Activated T-cell treated with anti-CD3 and anti-CD28 coated beads, Interleukin-2, amount 50 U/mL, for 72 hours (primary cell): ENCODE results near the gene SLC26A11. TPM values are rescaled to one million over a fixed set of nuclear protein-coding genes. Genes with fewer than 3 reads are reported as not detected.
"Not testable (repeated sequence)": the region's sequence is repeated elsewhere in the genome, so short reads cannot be mapped to it uniquely, and the experiment has no call there.

Experiments used
- ATAC-seq, 2 donors: fragments of 150-1000 bp; cut with Tn5 transposase; replicated peaks in 1 of 2; 2 replicates each; pipeline ENCODE4 v1.10.0; 2021; ENCODE audit warnings: moderate library complexity in 2 of 2, mild to moderate bottlenecking in 1 of 2
- DNase-seq, 2 donors: peaks; one replicate each; pipeline ENCODE4 v3.0.0; 2021 to 2022; ENCODE audit warnings: mixed read lengths in 1 of 2
- H3K27ac Mint-ChIP-seq: one replicate; pipeline ENCODE4 v1.8.0; 2022; ENCODE audit warnings: mild to moderate bottlenecking, moderate library complexity, mixed read lengths
- H3K27me3 Mint-ChIP-seq: one replicate; pipeline ENCODE4 v1.8.0; 2022; ENCODE audit warnings: low read depth, mixed read lengths
- H3K36me3 Mint-ChIP-seq, 2 donors: one replicate each; pipeline ENCODE4 v1.8.0; 2022; ENCODE audit warnings: mixed read lengths in 2 of 2, mild to moderate bottlenecking in 1 of 2; ENCODE audit not compliant: insufficient read depth in 2 of 2
- H3K4me1 Mint-ChIP-seq: one replicate; pipeline ENCODE4 v1.8.0; 2022; ENCODE audit warnings: low read depth, mixed read lengths
- H3K4me3 Mint-ChIP-seq, 2 donors: one replicate each; pipeline ENCODE4 v1.8.0; 2022; ENCODE audit warnings: mild to moderate bottlenecking in 2 of 2, mixed read lengths in 2 of 2, moderate library complexity in 2 of 2
- H3K9me3 Mint-ChIP-seq, 2 donors: one replicate each; pipeline ENCODE4 v1.8.0; 2022; ENCODE audit warnings: mixed read lengths in 2 of 2
- total RNA-seq, 2 donors: library from RNA; stranded (reverse); gene quantifications; one replicate each; pipeline ENCODE4 v1.2.3, GENCODE V29; 2022

Gene SLC26A11
- total RNA-seq, 2 donors from 2014 or later = 25.9 to 28.8 TPM

- ATAC-seq (no peak), DNase-seq (no peak)
- no peaks in the 10 kb centered on the region for H3K9me3 Mint-ChIP-seq
- H3K27me3 Mint-ChIP-seq = no peaks in the 10 kb centered on the region
- no peak overlapping the region for H3K4me3 Mint-ChIP-seq
- H3K36me3 Mint-ChIP-seq = peaks cover 0 to 2% of the 10 kb centered on the region in 2 donors
- H3K4me1 Mint-ChIP-seq = peaks cover 7% of the 10 kb centered on the region
- H3K27ac Mint-ChIP-seq = no peak overlapping the region
Measured at GRCh38 chr17:80225230-80225629, 5.0 kb downstream of the SLC26A11 start.

- peaks cover 7% of the 10 kb centered on the region for H3K4me1 Mint-ChIP-seq
- no peaks in the 10 kb centered on the region for H3K27me3 Mint-ChIP-seq
- no peak overlapping the region for H3K4me3 Mint-ChIP-seq
- no peak for DNase-seq
- no peak overlapping the region for H3K27ac Mint-ChIP-seq
- peaks cover 6 to 14% of the 10 kb centered on the region in 2 donors for H3K36me3 Mint-ChIP-seq
- ATAC-seq = no peak
- peaks cover 5% of the 10 kb centered on the region in 2 donors for H3K9me3 Mint-ChIP-seq
Measured at GRCh38 chr17:80227156-80227555, 6.9 kb downstream of the SLC26A11 start.

GRCh38 chr17:80227666-80228065 is 7.4 kb downstream of the SLC26A11 start:
- H3K36me3 Mint-ChIP-seq = peaks cover 9 to 18% of the 10 kb centered on the region in 2 donors
- DNase-seq = no peak
- no peaks in the 10 kb centered on the region for H3K27me3 Mint-ChIP-seq
- H3K4me1 Mint-ChIP-seq = peaks cover 7% of the 10 kb centered on the region
- H3K27ac Mint-ChIP-seq = no peak overlapping the region
- peaks cover 8% of the 10 kb centered on the region in 2 donors for H3K9me3 Mint-ChIP-seq
- H3K4me3 Mint-ChIP-seq = no peak overlapping the region
- no peak for ATAC-seq

DNA sequence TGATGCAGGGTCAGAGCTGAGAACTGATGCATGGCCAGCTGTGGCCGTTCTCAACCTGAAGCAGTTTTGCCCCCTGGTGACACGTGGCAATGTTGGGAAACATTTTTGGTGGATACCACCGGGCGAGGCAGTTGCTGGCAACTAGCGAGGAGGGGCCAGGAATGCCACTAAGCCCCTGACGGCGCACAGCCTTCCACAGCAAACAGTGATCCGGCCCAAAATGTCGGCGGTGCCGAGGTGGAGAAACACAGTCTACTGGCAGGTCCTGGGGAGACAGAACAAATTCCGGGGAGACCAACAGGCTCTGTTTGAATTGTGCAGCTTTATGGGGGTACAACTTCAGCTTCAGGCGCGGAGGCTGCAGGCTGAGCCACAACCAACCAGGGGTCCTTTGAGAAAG is 8.2 kb downstream of the SLC26A11 start:
- Mint-ChIP-seq H3K4me3 (no peak overlapping the region), H3K27ac (no peak overlapping the region), H3K36me3 (peaks cover 12 to 23% of the 10 kb centered on the region in 2 donors), H3K4me1 (peaks cover 7% of the 10 kb centered on the region), H3K27me3 (no peaks in the 10 kb centered on the region), H3K9me3 (peaks cover 9 to 12% of the 10 kb centered on the region in 2 donors)
- DNase-seq (no peak), ATAC-seq (no peak)

DNA sequence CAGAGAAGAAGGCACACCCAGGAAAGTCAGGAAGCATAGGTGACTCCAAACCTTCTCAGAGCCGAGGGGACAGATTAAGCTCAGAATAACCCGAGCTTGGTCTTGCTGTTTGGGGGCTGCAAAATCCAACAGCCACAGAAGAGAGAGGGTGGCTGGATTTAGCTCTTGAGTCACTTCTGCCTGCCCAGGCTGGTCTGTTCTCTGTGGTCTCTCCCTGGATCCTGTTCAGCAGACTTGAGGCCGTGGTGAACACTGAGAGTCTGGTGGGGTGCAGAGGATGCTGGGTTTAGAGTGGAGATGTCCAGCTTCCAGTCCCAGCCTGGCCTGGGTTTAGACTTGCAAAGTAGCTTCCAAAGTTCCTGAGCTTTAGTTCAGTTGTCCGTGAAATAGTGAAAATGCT is 8.8 kb downstream of the SLC26A11 start:
- Mint-ChIP-seq H3K36me3 (peaks cover 12 to 27% of the 10 kb centered on the region in 2 donors), H3K4me1 (peaks cover 4% of the 10 kb centered on the region), H3K9me3 (peaks cover 9 to 12% of the 10 kb centered on the region in 2 donors), H3K27me3 (no peaks in the 10 kb centered on the region), H3K4me3 (no peak overlapping the region), H3K27ac (no peak overlapping the region)
- no peak for ATAC-seq
- DNase-seq = no peak

DNA sequence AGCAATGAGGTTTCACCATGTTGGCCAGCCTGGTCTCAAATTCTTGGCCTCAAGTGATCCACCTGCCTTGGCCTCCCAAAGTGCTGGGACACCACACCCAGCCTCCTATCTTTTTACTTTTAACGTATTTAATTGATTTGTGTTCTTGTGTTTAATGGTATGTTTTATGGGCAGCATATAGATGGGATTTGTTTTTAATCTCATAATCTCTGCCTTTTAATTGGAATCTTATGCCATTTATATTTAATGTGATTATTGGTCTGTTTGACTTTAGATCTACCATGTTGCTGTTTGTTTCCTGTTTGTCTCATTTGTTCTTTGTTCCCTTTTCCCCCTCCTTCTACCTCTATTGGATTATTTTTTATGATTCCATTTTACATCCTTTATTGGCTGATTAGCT is 12.2 kb downstream of the SLC26A11 start:
- no peak overlapping the region for H3K4me3 Mint-ChIP-seq
- H3K4me1 Mint-ChIP-seq = no peaks in the 10 kb centered on the region
- H3K27me3 Mint-ChIP-seq = no peaks in the 10 kb centered on the region
- H3K9me3 Mint-ChIP-seq = peaks cover 12 to 17% of the 10 kb centered on the region in 2 donors
- peaks cover 18 to 36% of the 10 kb centered on the region in 2 donors for H3K36me3 Mint-ChIP-seq
- DNase-seq (no peak), ATAC-seq (no peak)
- H3K27ac Mint-ChIP-seq = no peak overlapping the region

GRCh38 chr17:80233202-80233601 is 13.0 kb downstream of the SLC26A11 start:
- Mint-ChIP-seq H3K36me3 (peaks cover 18 to 36% of the 10 kb centered on the region in 2 donors), H3K27ac (no peak overlapping the region), H3K9me3 (peaks cover 12 to 17% of the 10 kb centered on the region in 2 donors), H3K27me3 (no peaks in the 10 kb centered on the region), H3K4me3 (no peak overlapping the region), H3K4me1 (no peaks in the 10 kb centered on the region)
- ATAC-seq (no peak), DNase-seq (no peak)

GRCh38 chr17:80236911-80237310 is 16.7 kb downstream of the SLC26A11 start:
- no peaks in the 10 kb centered on the region for H3K4me1 Mint-ChIP-seq
- H3K36me3 Mint-ChIP-seq = peaks cover 13 to 24% of the 10 kb centered on the region in 2 donors
- H3K27ac Mint-ChIP-seq = no peak overlapping the region
- H3K27me3 Mint-ChIP-seq = no peaks in the 10 kb centered on the region
- DNase-seq (no peak), ATAC-seq (no peak)
- no peak overlapping the region for H3K4me3 Mint-ChIP-seq
- peaks cover 7 to 12% of the 10 kb centered on the region in 2 donors for H3K9me3 Mint-ChIP-seq

DNA sequence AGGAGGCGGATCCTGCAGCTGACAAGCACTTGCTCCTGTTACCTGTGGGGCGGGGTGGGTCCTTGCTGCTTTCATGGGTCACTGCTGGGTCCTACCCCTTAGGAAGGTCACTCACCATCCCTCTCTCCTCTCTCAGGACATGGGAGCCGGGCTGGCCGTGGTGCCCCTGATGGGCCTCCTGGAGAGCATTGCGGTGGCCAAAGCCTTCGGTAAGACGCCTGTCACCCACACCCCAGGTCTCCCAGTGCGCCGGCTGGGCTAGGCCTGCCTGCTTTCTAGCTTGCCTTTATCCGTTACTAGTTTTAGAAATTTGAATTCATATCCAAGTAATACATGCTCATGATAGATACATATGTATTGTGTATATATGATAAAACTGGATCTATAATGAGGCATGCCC is 17.2 kb downstream of the SLC26A11 start:
- peaks cover 13 to 21% of the 10 kb centered on the region in 2 donors for H3K36me3 Mint-ChIP-seq
- no peaks in the 10 kb centered on the region for H3K27me3 Mint-ChIP-seq
- no peak for DNase-seq
- H3K4me1 Mint-ChIP-seq = no peaks in the 10 kb centered on the region
- peaks cover 6 to 11% of the 10 kb centered on the region in 2 donors for H3K9me3 Mint-ChIP-seq
- no peak for ATAC-seq
- H3K4me3 Mint-ChIP-seq = no peak overlapping the region
- no peak overlapping the region for H3K27ac Mint-ChIP-seq

DNA sequence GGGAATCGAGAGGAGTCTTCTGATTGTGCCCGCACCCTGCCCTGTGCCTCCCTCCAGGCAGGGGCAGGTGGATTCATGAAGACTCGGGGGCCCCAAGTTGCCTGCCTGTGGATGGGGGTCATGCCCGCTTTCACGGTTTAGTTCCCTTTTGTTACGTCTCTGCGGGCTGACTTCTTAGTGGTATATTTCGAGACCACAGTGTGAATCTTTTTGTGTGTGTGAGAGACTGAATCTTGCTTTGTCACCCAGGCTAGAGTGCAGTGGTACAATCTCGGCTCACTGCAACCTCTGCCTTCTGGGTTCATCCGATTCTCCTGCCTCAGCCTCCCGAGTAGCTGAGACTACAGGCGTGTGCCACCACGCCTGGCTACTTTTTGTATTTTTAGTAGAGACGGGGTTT is 22.3 kb downstream of the SLC26A11 start:
- ATAC-seq (no peak), DNase-seq (no peak)
- Mint-ChIP-seq H3K9me3 (no peaks in the 10 kb centered on the region), H3K4me1 (no peaks in the 10 kb centered on the region), H3K27me3 (no peaks in the 10 kb centered on the region), H3K4me3 (no peak overlapping the region), H3K27ac (no peak overlapping the region), H3K36me3 (peaks cover 0 to 3% of the 10 kb centered on the region in 2 donors)

DNA sequence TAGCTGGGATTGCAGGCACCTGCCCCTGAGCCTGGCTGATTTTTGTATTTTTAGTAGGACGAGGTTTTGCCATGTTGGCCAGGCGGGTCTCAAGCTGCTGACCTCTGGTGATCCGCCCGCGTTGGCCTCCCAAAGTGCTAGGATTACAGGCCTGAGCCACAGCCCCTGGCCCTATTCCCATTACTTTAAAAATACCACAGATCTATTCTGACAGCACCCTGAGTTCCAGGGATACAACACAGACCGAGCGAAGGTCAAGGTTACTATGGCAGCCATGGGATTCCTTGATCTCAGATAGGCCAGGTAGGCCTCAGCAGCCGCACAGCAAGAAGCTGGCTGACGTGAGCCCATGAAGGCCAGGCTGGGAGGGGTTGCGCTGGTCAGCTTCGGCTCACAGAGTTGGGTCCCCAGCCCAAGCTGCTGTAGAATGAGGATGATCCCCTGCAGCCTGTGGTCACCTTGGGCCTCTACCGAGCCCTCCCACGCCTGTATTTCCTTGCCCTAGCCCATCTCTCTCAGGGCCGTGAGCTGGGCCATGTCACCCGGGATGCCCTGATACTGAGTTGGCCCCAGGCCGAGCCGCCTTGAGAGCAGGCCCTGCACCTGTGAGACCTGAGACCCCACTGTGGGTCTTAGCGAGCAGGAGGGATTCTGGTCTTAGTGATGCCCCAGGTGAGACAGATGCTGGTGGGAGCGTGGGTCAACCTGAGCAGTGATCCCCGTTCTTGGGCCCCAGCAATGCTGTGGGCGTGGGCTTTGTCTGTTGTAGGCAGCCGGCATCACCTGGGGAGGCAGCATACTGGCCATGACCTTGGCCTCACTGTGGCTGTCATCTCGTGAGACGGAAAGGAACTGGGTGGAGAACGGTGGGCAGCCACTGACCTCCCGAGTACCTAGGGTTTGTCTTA is 23.6 kb downstream of the SLC26A11 start:
- H3K27ac Mint-ChIP-seq = no peak overlapping the region
- peaks cover 0 to 1% of the 10 kb centered on the region in 2 donors for H3K36me3 Mint-ChIP-seq
- no peak for ATAC-seq
- no peak for DNase-seq
- no peak overlapping the region for H3K4me3 Mint-ChIP-seq
- no peaks in the 10 kb centered on the region for H3K4me1 Mint-ChIP-seq
- H3K27me3 Mint-ChIP-seq = no peaks in the 10 kb centered on the region
- no peaks in the 10 kb centered on the region for H3K9me3 Mint-ChIP-seq

- ATAC-seq, H3K4me1 Mint-ChIP-seq, H3K4me3 Mint-ChIP-seq, H3K27me3 Mint-ChIP-seq, H3K9me3 Mint-ChIP-seq, DNase-seq, H3K36me3 Mint-ChIP-seq, H3K27ac Mint-ChIP-seq: not testable (repeated sequence)
Measured at GRCh38 chr17:80244448-80244847, 24.2 kb downstream of the SLC26A11 start.

DNA sequence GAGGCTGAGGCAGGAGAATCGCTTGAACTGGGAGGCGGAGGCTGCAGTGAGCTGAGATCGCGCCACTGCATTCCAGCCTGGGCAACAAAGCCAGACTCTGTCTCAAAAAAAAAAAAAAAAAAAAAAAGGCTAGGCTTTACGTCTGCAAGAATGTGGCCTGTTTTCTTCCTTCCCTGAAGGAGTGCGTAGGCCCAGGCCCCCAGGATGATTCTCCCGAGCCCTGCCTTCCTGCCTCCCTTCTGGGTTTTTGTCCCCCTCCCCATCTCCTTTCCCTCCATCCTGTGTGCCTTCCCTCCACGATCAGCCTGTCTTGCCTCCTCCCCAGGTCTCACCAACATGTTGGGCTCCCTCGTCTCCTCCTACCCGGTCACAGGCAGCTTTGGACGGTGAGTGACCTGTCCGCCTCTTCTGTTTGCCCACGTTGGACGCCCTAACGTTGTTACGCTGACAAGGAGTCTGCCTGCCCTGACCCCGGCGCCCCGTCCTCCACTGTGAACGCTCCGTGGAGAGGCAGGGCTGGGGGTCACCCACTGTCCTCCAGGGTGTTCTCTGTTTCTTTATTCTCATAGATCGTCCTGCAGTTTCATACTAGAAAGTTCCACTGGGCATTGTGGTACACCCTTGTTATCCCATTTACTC is 24.8 kb downstream of the SLC26A11 start:
- H3K4me1 Mint-ChIP-seq = no peaks in the 10 kb centered on the region
- no peak overlapping the region for H3K27ac Mint-ChIP-seq
- ATAC-seq (no peak), DNase-seq (no peak)
- no peaks in the 10 kb centered on the region for H3K27me3 Mint-ChIP-seq
- H3K9me3 Mint-ChIP-seq = no peaks in the 10 kb centered on the region
- H3K36me3 Mint-ChIP-seq = peaks cover 0 to 1% of the 10 kb centered on the region in 2 donors
- no peak overlapping the region for H3K4me3 Mint-ChIP-seq
